ENCODE results near the gene DSCAML1. TPM values are rescaled to one million over a fixed set of nuclear protein-coding genes. Genes with fewer than 3 reads are reported as not detected.

The DSCAML1 gene
- total and polyA plus RNA-seq, 10 of the 15 experiments (the other 5 are each of a cell fraction or from before 2014, with no cell fraction given) = 0.03 to 0.18 (median 0.06) TPM; not detected in 1

- TF ChIP-seq ZBTB4 (CRISPR knock-in tag; IDR thresholded peaks at IDR 0.05) (no peak), ZNF24 (IDR thresholded peaks at IDR 0.05) (no peak), RFX5 (IDR thresholded peaks at IDR 0.05; ENCODE audit: low read depth, low read length) (no peak)
- TF ChIP-seq, protein P1, sequence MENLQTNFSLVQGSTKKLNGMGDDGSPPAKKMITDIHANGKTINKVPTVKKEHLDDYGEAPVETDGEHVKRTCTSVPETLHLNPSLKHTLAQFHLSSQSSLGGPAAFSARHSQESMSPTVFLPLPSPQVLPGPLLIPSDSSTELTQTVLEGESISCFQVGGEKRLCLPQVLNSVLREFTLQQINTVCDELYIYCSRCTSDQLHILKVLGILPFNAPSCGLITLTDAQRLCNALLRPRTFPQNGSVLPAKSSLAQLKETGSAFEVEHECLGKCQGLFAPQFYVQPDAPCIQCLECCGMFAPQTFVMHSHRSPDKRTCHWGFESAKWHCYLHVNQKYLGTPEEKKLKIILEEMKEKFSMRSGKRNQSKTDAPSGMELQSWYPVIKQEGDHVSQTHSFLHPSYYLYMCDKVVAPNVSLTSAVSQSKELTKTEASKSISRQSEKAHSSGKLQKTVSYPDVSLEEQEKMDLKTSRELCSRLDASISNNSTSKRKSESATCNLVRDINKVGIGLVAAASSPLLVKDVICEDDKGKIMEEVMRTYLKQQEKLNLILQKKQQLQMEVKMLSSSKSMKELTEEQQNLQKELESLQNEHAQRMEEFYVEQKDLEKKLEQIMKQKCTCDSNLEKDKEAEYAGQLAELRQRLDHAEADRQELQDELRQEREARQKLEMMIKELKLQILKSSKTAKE (IDR thresholded peaks at IDR 0.05; ENCODE audit: low read depth, poor library complexity, severe bottlenecking) = no peak
Observed at GRCh38 chr11:117586392-117586791, 210.6 kb downstream of the DSCAML1 start (continued).

DNA sequence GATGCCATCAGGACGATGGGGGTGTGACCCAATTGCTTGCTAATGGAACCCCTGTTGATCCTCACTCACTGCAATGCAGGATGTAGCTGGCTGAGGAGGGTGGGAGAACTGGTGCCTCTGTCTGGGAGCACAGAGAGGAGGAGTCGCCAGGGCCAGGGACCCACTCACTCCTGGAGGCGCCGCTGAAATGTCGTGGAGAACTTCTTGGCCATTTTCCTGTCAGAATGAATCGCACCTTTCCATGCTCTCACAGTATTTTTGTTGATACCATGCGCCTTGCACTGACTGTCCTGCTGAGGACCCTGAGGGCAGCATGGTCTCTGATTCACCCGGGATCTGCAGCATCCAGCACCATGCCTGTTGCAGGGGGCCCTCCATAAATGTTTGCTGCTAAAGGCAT is 211.4 kb downstream of the DSCAML1 start:
- DNase-seq (ENCODE audit: low read depth, low spot score) (no peak), FAIRE-seq (no peak), ATAC-seq (no peak)
- Histone ChIP-seq H2AFZ (ENCODE audit: control insufficient read depth, low read depth, low read length) (no peak overlapping the region), H3K9me3 (replicated peaks; ENCODE audit: control insufficient read depth, insufficient read depth, low read length) (no peaks in the 10 kb centered on the region), H3K4me1 (ENCODE audit: control insufficient read depth, insufficient read depth, low read length) (no peaks in the 10 kb centered on the region), H3K79me2 (ENCODE audit: control insufficient read depth, insufficient read depth, low read length) (no peaks in the 10 kb centered on the region), H3K4me3 (no peak overlapping the region), H3K9ac (ENCODE audit: control insufficient read depth, insufficient read depth, low read length) (no peak overlapping the region), H3K27me3 (replicated peaks in 1 of 2; ENCODE audit: control insufficient read depth in 2 of 2, insufficient read depth in 2 of 2, low read length in 1 of 2) (peaks cover 5 to 8% of the 10 kb centered on the region in 2 experiments; a peak in 3 of 4 replicates), H3K4me2 (ENCODE audit: control insufficient read depth, insufficient read depth) (no peak overlapping the region), H4K20me1 (ENCODE audit: control insufficient read depth, insufficient read depth) (no peaks in the 10 kb centered on the region), H3K36me3 (ENCODE audit: control insufficient read depth in 2 of 2, insufficient read depth in 2 of 2, low read length in 1 of 2) (no peaks in the 10 kb centered on the region), H3K27ac (ENCODE audit: control insufficient read depth, insufficient read depth) (no peak overlapping the region)
- in situ Hi-C loops (cut with MboI) (no loop called here), intact Hi-C loops (cut with micrococcal nuclease; ENCODE audit: unreplicated experiment) (no loop called here)
- BruUV-seq (replicated peaks) = no TSS peak
- ChIA-PET SMC1A (ENCODE audit: uncharacterized antibody, unreplicated experiment) (interaction anchor here (0.8 kb wide), 1 partner anchor 36 kb away, joined by 3 read pairs; no protein-coding TSS in a partner anchor), CTCF (no interaction called here), RAD21 (ENCODE audit: unreplicated experiment) (no interaction called here), POLR2A (no interaction called here)
- WGBS (ENCODE audit: insufficient coverage, insufficient replicate concordance, low lambda C conversion rate, missing lambda C conversion rate) = 47% methylated on average over 8 of the region's 8 CpGs
- TF ChIP-seq IRF4 (IDR thresholded peaks at IDR 0.05; ENCODE audit: low read depth, low read length) (no peak), ETV6 (conservative IDR thresholded peaks at IDR 0.05 in 1 of 2, IDR thresholded peaks at IDR 0.05 in 1 of 2; ENCODE audit: borderline replicate concordance in 1 of 2, low read depth in 1 of 2) (no peak), NR2C2 (IDR thresholded peaks at IDR 0.05; ENCODE audit: borderline replicate concordance, control insufficient read depth, insufficient read length, low read depth) (no peak), HDAC2 (IDR thresholded peaks at IDR 0.05) (no peak), KAT2A (conservative IDR thresholded peaks at IDR 0.05; ENCODE audit: control insufficient read depth, low read depth, low read length) (no peak), KDM1A (IDR thresholded peaks at IDR 0.05; ENCODE audit: borderline replicate concordance) (no peak), SP1 (IDR thresholded peaks at IDR 0.05; ENCODE audit: low read depth, low read length) (no peak), BCL11A (IDR thresholded peaks at IDR 0.05; ENCODE audit: low read depth, low read length) (no peak), ATF3 (IDR thresholded peaks at IDR 0.05; ENCODE audit: borderline replicate concordance, extremely low read depth, low read depth, low read length) (no peak), KLF5 (IDR thresholded peaks at IDR 0.05; ENCODE audit: partially characterized antibody) (no peak), POU2F2 (IDR thresholded peaks at IDR 0.05; ENCODE audit: borderline replicate concordance, low read depth, low read length) (no peak), MEF2B (IDR thresholded peaks at IDR 0.05; ENCODE audit: partially characterized antibody, poor library complexity, severe bottlenecking) (no peak)
- TF ChIP-seq, protein P2, sequence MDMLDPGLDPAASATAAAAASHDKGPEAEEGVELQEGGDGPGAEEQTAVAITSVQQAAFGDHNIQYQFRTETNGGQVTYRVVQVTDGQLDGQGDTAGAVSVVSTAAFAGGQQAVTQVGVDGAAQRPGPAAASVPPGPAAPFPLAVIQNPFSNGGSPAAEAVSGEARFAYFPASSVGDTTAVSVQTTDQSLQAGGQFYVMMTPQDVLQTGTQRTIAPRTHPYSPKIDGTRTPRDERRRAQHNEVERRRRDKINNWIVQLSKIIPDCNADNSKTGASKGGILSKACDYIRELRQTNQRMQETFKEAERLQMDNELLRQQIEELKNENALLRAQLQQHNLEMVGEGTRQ (IDR thresholded peaks at IDR 0.05; ENCODE audit: borderline replicate concordance, low read depth, low read length) = no peak

Data from GM12878 (cell line).